GM12878 (cell line): ENCODE data around the gene LRRC26. TPM values are rescaled to one million over a fixed set of nuclear protein-coding genes. Genes with fewer than 3 reads are reported as not detected.

Experiments used
- ATAC-seq: fragments of 200-7000 bp; cut with Tn5 transposase; 3 replicates; pipeline ENCODE4 v1.9.1; 2020; ENCODE audit warnings: mild to moderate bottlenecking, moderate library complexity
- BruUV-seq: library from RNA; stranded (reverse); fragments of 400-500 nt; replicated peaks from 2 replicates; lab custom pipeline; 2021; lab: Mats Ljungman, UMichigan
- CTCF ChIA-PET: fragments of 300-600 bp; sonication (Branson Sonifier 250); formaldehyde crosslinking; extraction: SDS; loops from one replicate; lab custom pipeline; 2021; ENCODE audit warnings: inconsistent platforms; lab: Yijun Ruan, JAX
- POLR2A ChIA-PET: fragments of 350-600 bp; formaldehyde crosslinking; extraction: SDS; loops from one replicate; lab custom pipeline; 2021; ENCODE audit warnings: inconsistent platforms; lab: Charles Lee
- RAD21 ChIA-PET: fragments of 300-600 bp; sonication (Branson Sonifier 250); formaldehyde crosslinking; loops from one replicate; lab custom pipeline; 2023; ENCODE audit warnings: antibody characterized with exemption; ENCODE audit not compliant: unreplicated experiment; lab: Charles Lee
- SMC1A ChIA-PET: fragments of 300-600 bp; sonication (Branson Sonifier 250); formaldehyde crosslinking; loops from one replicate; lab custom pipeline; 2023; ENCODE audit not compliant: unreplicated experiment, uncharacterized antibody; lab: Charles Lee
- DNase-seq: peaks from one replicate; pipeline ENCODE4 v3.0.0-alpha.2; 2011; ENCODE audit warnings: low read depth, low spot score
- FAIRE-seq: peaks from 3 replicates; lab custom pipeline; 2011; peaks lifted over from hg19 to GRCh38; lab: Jason Lieb, UNC
- H2AFZ ChIP-seq: 2 replicates; pipeline ENCODE4 v1.6.0; 2011; ENCODE audit warnings: low read depth, low read length, control low read depth; ENCODE audit not compliant: control insufficient read depth
- H3K27ac ChIP-seq: 2 replicates; pipeline ENCODE4 v1.5.1; 2011; ENCODE audit warnings: control low read depth; ENCODE audit not compliant: control insufficient read depth, insufficient read depth
- H3K27me3 ChIP-seq, 2 experiments: replicated peaks in 1 of 2; 2 replicates each; pipeline versions ENCODE4 v1.6.0 to v1.6.1; 2011; ENCODE audit warnings: low read length in 1 of 2; ENCODE audit not compliant: control insufficient read depth in 2 of 2, insufficient read depth in 2 of 2
- H3K36me3 ChIP-seq, 2 experiments: 2 replicates each; pipeline ENCODE4 v1.5.1; 2011; ENCODE audit warnings: low read length in 1 of 2; ENCODE audit not compliant: control insufficient read depth in 2 of 2, insufficient read depth in 2 of 2
- H3K4me1 ChIP-seq: 2 replicates; pipeline ENCODE4 v1.6.1; 2011; ENCODE audit warnings: mild to moderate bottlenecking, low read length, moderate library complexity, mixed read lengths; ENCODE audit not compliant: control insufficient read depth, insufficient read depth
- H3K4me2 ChIP-seq: 2 replicates; pipeline ENCODE4 v1.6.0; 2011; ENCODE audit warnings: control low read depth; ENCODE audit not compliant: control insufficient read depth, insufficient read depth
- H3K4me3 ChIP-seq: fragments of 200-600 bp; sonication (generic); 2 replicates; pipeline ENCODE4 v1.5.1; 2016
- H3K79me2 ChIP-seq: 2 replicates; pipeline ENCODE4 v1.6.0; 2011; ENCODE audit warnings: low read length; ENCODE audit not compliant: control insufficient read depth, insufficient read depth
- H3K9ac ChIP-seq: 2 replicates; pipeline ENCODE4 v1.8.0; 2011; ENCODE audit warnings: low read length, control low read depth, mixed read lengths; ENCODE audit not compliant: control insufficient read depth, insufficient read depth
- H3K9me3 ChIP-seq: replicated peaks from 3 replicates; pipeline ENCODE4 v1.5.1; 2011; ENCODE audit warnings: mild to moderate bottlenecking, low read length; ENCODE audit not compliant: control insufficient read depth, insufficient read depth
- H4K20me1 ChIP-seq: 2 replicates; pipeline ENCODE4 v1.6.0; 2011; ENCODE audit not compliant: control insufficient read depth, insufficient read depth
- EGR1 ChIP-seq, 2 experiments: IDR thresholded peaks; 1 replicate in 1 of 2; 2 replicates in 1 of 2; pipeline ENCODE4 v1.6.1; 2011 to 2012; ENCODE audit warnings: low read depth in 2 of 2, low read length in 2 of 2, borderline replicate concordance in 1 of 2, mild to moderate bottlenecking in 1 of 2, moderate library complexity in 1 of 2
- KAT2A ChIP-seq: conservative IDR thresholded peaks from 2 replicates; pipeline ENCODE4 v1.6.1; 2011; ENCODE audit warnings: low read depth, low read length; ENCODE audit not compliant: control insufficient read depth
- RUNX3 ChIP-seq: IDR thresholded peaks from 2 replicates; pipeline ENCODE4 v1.6.1; 2012; ENCODE audit warnings: low read length, inconsistent platforms
- SMAD5 ChIP-seq: IDR thresholded peaks from 2 replicates; pipeline ENCODE4 v1.6.1; 2016; ENCODE audit warnings: antibody characterized with exemption, low read depth
- STAT1 ChIP-seq: fragments of 450-650 bp; conservative IDR thresholded peaks from 2 replicates; pipeline ENCODE4 v1.6.1; 2014; ENCODE audit warnings: antibody characterized with exemption, mild to moderate bottlenecking
- STAT3 ChIP-seq: IDR thresholded peaks from 2 replicates; pipeline ENCODE4 v1.6.1; 2011; ENCODE audit warnings: low read depth, low read length, improper control_type of control experiment
- YBX1 ChIP-seq: fragments of 450-650 bp; IDR thresholded peaks from 2 replicates; pipeline ENCODE4 v1.6.1; 2016; ENCODE audit warnings: antibody characterized with exemption
- WGBS: methylation state at CpG from one replicate; pipeline ENCODE4 v1.1.6; 2016; ENCODE audit warnings: low lambda C conversion rate; ENCODE audit not compliant: insufficient replicate concordance, insufficient coverage; ENCODE audit errors: missing lambda C conversion rate; 5-methylcytosine and 5-hydroxymethylcytosine counted together
- in situ Hi-C: fragments of 300-500 bp; cut with MboI; formaldehyde crosslinking; loops from 9 replicates; pipeline ENCODE4 v1.14.3; 2018; ENCODE audit warnings: mixed read lengths
- intact Hi-C: fragments of 100-400 bp; cut with micrococcal nuclease; formaldehyde crosslinking; loops from one replicate; pipeline ENCODE4 v1.14.2; 2022; ENCODE audit not compliant: unreplicated experiment
- polyA plus RNA-seq, 11 experiments: library from polyadenylated mRNA; depleted of rRNA in 4 of 11; unstranded in 6 of 11; stranded (reverse) in 5 of 11; fragments of >200 nt; fragmentation: Nextera tagmentation in 4 of 11; fragmentation: Illumina TruSeq in 1 of 11; extraction: Ambion mirVana in 4 of 11; extraction: Trizol in 1 of 11; gene quantifications; 1 replicate in 1 of 11; 2 replicates in 10 of 11; pipeline versions ENCODE4 v1.2.1 to v1.2.3, GENCODE V29; 2011 to 2016; ENCODE audit warnings: inconsistent platforms in 2 of 11, missing spikeins in 2 of 11, low read depth in 1 of 11
- total RNA-seq, 4 experiments: library from RNA; depleted of rRNA in 3 of 4; stranded (reverse); fragments of >200 nt in 3 of 4; fragmentation: Illumina TruSeq in 1 of 4; extraction: Trizol in 1 of 4; gene quantifications; 2 replicates each; pipeline versions ENCODE4 v1.2.1 to v1.2.3, GENCODE V29; 2013 to 2021
- TF ChIP-seq, protein P1 (sequence below): fragments of 450-650 bp; IDR thresholded peaks from 2 replicates; pipeline ENCODE4 v1.6.1; 2016; ENCODE audit warnings: mild to moderate bottlenecking
- TF ChIP-seq, protein P2 (sequence below): fragments of 450-650 bp; formaldehyde crosslinking; IDR thresholded peaks from 2 replicates; pipeline ENCODE4 v1.5.0; 2022; ENCODE audit warnings: mild to moderate bottlenecking, missing genetic modification characterization

Gene LRRC26
- total and polyA plus RNA-seq, 10 of the 15 experiments (the other 5 are each of a cell fraction or from before 2014, with no cell fraction given), result 0.29 to 0.91 (median 0.64) TPM; not detected in 5

DNA sequence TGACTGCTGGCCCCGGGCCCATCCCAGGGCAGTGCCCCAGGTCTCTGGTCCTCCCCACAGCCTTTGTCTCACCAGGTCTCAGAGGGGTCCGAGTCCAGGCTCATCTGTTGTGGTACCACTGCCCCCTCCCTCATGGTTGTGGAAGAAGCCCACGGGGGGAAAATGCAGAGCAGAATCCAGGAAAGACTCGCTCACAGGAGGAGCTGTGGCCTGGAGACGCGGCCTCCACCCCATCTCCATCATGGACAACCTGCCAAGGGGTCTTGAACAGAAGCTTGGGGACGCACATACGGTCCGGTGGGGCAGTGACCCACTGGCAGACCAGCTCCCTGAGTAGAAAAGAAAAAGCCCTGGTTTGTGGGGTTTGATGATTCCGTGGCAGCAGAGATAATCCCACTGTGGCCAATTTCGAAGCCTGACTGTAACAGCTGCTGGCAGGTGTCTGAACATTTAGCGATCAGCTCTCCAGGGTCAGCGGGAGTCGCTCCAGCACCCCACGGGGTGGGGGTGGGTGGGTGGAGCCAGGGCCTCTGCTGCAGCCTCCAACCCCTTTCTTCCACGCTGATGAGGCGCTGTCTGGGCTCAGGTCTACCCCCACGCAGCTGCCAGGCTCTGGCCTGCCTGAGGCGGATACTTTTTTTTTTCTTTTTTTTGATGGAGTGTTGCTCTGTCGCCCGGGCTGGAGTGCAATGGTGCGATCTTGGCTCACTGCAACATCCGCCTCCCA is 32.8 kb downstream of the LRRC26 start:
- SMC1A ChIA-PET, result no interaction called here
- intact Hi-C loops, result no loop called here
- BruUV-seq, result no TSS peak
- FAIRE-seq (no peak), ATAC-seq (no peak), DNase-seq (no peak)
- 66% methylated on average over 20 of the region's 23 CpGs for WGBS
- no peaks in the 10 kb centered on the region for H3K79me2 ChIP-seq
- no peak overlapping the region for H3K9ac ChIP-seq
- no peak overlapping the region for H3K4me3 ChIP-seq
- CTCF ChIA-PET, result interaction anchor here (0.6 kb wide), 1 partner anchor 378 kb away, joined by 3 read pairs; no protein-coding TSS in a partner anchor
- no peak overlapping the region for H2AFZ ChIP-seq
- H3K4me1 ChIP-seq, result no peaks in the 10 kb centered on the region
- H4K20me1 ChIP-seq, result no peaks in the 10 kb centered on the region
- TF ChIP-seq KAT2A (no peak), STAT3 (no peak), EGR1 (IDR thresholded peaks at IDR 0.05; ENCODE audit: borderline replicate concordance in 1 of 2, low read depth in 2 of 2, low read length in 2 of 2) (no peak), YBX1 (no peak), SMAD5 (no peak), STAT1 (no peak), RUNX3 (no peak)
- TF ChIP-seq, protein P1, sequence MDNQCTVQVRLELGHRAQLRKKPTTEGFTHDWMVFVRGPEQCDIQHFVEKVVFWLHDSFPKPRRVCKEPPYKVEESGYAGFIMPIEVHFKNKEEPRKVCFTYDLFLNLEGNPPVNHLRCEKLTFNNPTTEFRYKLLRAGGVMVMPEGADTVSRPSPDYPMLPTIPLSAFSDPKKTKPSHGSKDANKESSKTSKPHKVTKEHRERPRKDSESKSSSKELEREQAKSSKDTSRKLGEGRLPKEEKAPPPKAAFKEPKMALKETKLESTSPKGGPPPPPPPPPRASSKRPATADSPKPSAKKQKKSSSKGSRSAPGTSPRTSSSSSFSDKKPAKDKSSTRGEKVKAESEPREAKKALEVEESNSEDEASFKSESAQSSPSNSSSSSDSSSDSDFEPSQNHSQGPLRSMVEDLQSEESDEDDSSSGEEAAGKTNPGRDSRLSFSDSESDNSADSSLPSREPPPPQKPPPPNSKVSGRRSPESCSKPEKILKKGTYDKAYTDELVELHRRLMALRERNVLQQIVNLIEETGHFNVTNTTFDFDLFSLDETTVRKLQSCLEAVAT, result no peak
- TF ChIP-seq, protein P2, sequence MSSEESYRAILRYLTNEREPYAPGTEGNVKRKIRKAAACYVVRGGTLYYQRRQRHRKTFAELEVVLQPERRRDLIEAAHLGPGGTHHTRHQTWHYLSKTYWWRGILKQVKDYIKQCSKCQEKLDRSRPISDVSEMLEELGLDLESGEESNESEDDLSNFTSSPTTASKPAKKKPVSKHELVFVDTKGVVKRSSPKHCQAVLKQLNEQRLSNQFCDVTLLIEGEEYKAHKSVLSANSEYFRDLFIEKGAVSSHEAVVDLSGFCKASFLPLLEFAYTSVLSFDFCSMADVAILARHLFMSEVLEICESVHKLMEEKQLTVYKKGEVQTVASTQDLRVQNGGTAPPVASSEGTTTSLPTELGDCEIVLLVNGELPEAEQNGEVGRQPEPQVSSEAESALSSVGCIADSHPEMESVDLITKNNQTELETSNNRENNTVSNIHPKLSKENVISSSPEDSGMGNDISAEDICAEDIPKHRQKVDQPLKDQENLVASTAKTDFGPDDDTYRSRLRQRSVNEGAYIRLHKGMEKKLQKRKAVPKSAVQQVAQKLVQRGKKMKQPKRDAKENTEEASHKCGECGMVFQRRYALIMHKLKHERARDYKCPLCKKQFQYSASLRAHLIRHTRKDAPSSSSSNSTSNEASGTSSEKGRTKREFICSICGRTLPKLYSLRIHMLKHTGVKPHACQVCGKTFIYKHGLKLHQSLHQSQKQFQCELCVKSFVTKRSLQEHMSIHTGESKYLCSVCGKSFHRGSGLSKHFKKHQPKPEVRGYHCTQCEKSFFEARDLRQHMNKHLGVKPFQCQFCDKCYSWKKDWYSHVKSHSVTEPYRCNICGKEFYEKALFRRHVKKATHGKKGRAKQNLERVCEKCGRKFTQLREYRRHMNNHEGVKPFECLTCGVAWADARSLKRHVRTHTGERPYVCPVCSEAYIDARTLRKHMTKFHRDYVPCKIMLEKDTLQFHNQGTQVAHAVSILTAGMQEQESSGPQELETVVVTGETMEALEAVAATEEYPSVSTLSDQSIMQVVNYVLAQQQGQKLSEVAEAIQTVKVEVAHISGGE (CRISPR knock-in tag), result no peak
- POLR2A ChIA-PET, result interaction anchor here (0.6 to 3.1 kb wide), 2 partner anchors 13 to 141 kb away, joined by 3 to 8 read pairs; partner anchors contain the start of gene TOR4A
- H3K27me3 ChIP-seq, result peaks cover 10 to 14% of the 10 kb centered on the region in 2 experiments
- no peak overlapping the region for H3K4me2 ChIP-seq
- H3K27ac ChIP-seq, result no peak overlapping the region
- RAD21 ChIA-PET, result interaction anchor here (0.6 kb wide), 1 partner anchor 41 kb away, joined by 4 read pairs; no protein-coding TSS in a partner anchor
- H3K36me3 ChIP-seq, result no peaks in the 10 kb centered on the region
- in situ Hi-C loops, result no loop called here
- H3K9me3 ChIP-seq, result no peaks in the 10 kb centered on the region; the same call in 2 of the 3 replicates
